ENCODE data around the gene PDLIM7. TPM values are rescaled to one million over a fixed set of nuclear protein-coding genes. Genes with fewer than 3 reads are reported as not detected.

Gene PDLIM7, protein sequence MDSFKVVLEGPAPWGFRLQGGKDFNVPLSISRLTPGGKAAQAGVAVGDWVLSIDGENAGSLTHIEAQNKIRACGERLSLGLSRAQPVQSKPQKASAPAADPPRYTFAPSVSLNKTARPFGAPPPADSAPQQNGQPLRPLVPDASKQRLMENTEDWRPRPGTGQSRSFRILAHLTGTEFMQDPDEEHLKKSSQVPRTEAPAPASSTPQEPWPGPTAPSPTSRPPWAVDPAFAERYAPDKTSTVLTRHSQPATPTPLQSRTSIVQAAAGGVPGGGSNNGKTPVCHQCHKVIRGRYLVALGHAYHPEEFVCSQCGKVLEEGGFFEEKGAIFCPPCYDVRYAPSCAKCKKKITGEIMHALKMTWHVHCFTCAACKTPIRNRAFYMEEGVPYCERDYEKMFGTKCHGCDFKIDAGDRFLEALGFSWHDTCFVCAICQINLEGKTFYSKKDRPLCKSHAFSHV
- 65.2 and 97.5 TPM in 2 replicates for total RNA-seq

GRCh38 chr5:177497292-177498012 is at the start of gene PDLIM7:
Gene PDLIM7 (minus strand): TSS chr5:177497604. CDS start chr5:177496512, 1,092 bp downstream.

GRCh38 chr5:177516601-177517568 is 19.5 kb upstream of the PDLIM7 start, which contains the start of gene DDX41:
Gene DDX41 (minus strand): TSS chr5:177516961. CDS start chr5:177516945, 16 bp downstream.

GRCh38 chr5:177509381-177509951 is 12.1 kb upstream of the PDLIM7 start, which contains the start of gene DOK3:
Gene DOK3 (minus strand): TSS chr5:177509826. CDS start chr5:177509540, 286 bp downstream.

GRCh38 chr5:177473443-177474001 is 23.9 kb downstream of the PDLIM7 start, which contains the start of gene DBN1:
Gene DBN1 (minus strand): TSS chr5:177473634. CDS start chr5:177473521, 113 bp downstream.

GRCh38 chr5:177446200-177447065 is 51.0 kb downstream of the PDLIM7 start, which contains the start of gene PRR7:
Gene PRR7 (plus strand): TSS chr5:177446814. CDS start chr5:177455068, 8,254 bp downstream.

Other genes starting within 250 kb of the PDLIM7 start
- gene RAB24, start 193.9 kb downstream of the PDLIM7 start, total RNA-seq, result 13.9 and 16.5 TPM in 2 replicates
- gene PRELID1, start 193.8 kb downstream of the PDLIM7 start, total RNA-seq, result 83.1 and 89.0 TPM in 2 replicates
- gene MXD3, start 185.7 kb downstream of the PDLIM7 start, total RNA-seq, result 5.7 and 9.5 TPM in 2 replicates
- 275 and 291 TPM in 2 replicates for gene LMAN2, start 145.9 kb downstream of the PDLIM7 start, total RNA-seq
- gene RGS14, start 139.7 kb downstream of the PDLIM7 start, total RNA-seq, result 2.6 and 5.4 TPM in 2 replicates
- not detected in 2 replicates for gene SLC34A1, start 113.2 kb downstream of the PDLIM7 start, total RNA-seq
- gene PFN3, start 96.9 kb downstream of the PDLIM7 start, total RNA-seq, result not detected in 2 replicates
- 0.26 TPM in 1 of 2 replicates, not detected in the other for gene F12, start 88.0 kb downstream of the PDLIM7 start, total RNA-seq
- 11.5 and 12.8 TPM in 2 replicates for gene GRK6, start 70.9 kb downstream of the PDLIM7 start, total RNA-seq
- gene PRR7, start 50.8 kb downstream of the PDLIM7 start, total RNA-seq, result 10.6 and 11.9 TPM in 2 replicates
- 64.5 and 74.5 TPM in 2 replicates for gene DBN1, start 24.0 kb downstream of the PDLIM7 start, total RNA-seq
- gene DOK3, start 12.2 kb upstream of the PDLIM7 start, total RNA-seq, result 0.54 and 0.91 TPM in 2 replicates
- 48.2 and 59.7 TPM in 2 replicates for gene DDX41, start 19.4 kb upstream of the PDLIM7 start, total RNA-seq
- gene FAM193B, start 57.0 kb upstream of the PDLIM7 start, total RNA-seq, result 23.1 and 23.7 TPM in 2 replicates
- gene TMED9, start 94.6 kb upstream of the PDLIM7 start, total RNA-seq, result 111 and 123 TPM in 2 replicates
- 22.7 and 23.4 TPM in 2 replicates for gene B4GALT7, start 102.5 kb upstream of the PDLIM7 start, total RNA-seq